Keratinocyte (primary cell): ENCODE data around the gene GPR176. TPM values are rescaled to one million over a fixed set of nuclear protein-coding genes. Genes with fewer than 3 reads are reported as not detected.

ENCODE experiments used
- DNase-seq: peaks from one replicate; pipeline ENCODE4 v3.0.0-alpha.2; 2011; ENCODE audit warnings: low read depth, missing footprints, low spot score
- FAIRE-seq: peaks from 2 replicates; lab custom pipeline; 2011; peaks lifted over from hg19 to GRCh38; lab: Jason Lieb, UNC
- H2AFZ ChIP-seq: 2 replicates; pipeline ENCODE4 v1.6.0; 2012; ENCODE audit warnings: low read length, control low read depth, inconsistent platforms; ENCODE audit not compliant: control insufficient read depth
- H3K27ac ChIP-seq: 2 replicates; pipeline ENCODE4 v1.5.1; 2011; ENCODE audit warnings: low read length; ENCODE audit not compliant: control insufficient read depth, insufficient read depth
- H3K27me3 ChIP-seq: 3 replicates; pipeline ENCODE4 v1.6.0; 2011; ENCODE audit warnings: low read length; ENCODE audit not compliant: control insufficient read depth, insufficient read depth; ENCODE audit errors: extremely low read depth
- H3K36me3 ChIP-seq, 2 experiments: 2 replicates in 1 of 2; 3 replicates in 1 of 2; pipeline ENCODE4 v1.5.1; 2011; ENCODE audit warnings: low read length in 2 of 2, mild to moderate bottlenecking in 1 of 2; ENCODE audit not compliant: control insufficient read depth in 2 of 2, insufficient read depth in 2 of 2; ENCODE audit errors: extremely low read depth in 1 of 2
- H3K4me1 ChIP-seq: 3 replicates; pipeline ENCODE4 v1.5.1; 2011; ENCODE audit warnings: low read length; ENCODE audit not compliant: control insufficient read depth, insufficient read depth; ENCODE audit errors: extremely low read depth
- H3K4me2 ChIP-seq: 3 replicates; pipeline ENCODE4 v1.6.0; 2011; ENCODE audit warnings: low read depth, low read length; ENCODE audit not compliant: control insufficient read depth, insufficient read depth; ENCODE audit errors: extremely low read depth
- H3K4me3 ChIP-seq, 3 experiments: fragments of 200-600 bp in 1 of 3; sonication (generic) in 1 of 3; 2 replicates in 2 of 3; 3 replicates in 1 of 3; pipeline ENCODE4 v1.5.1; 2011 to 2016; ENCODE audit warnings: low read length in 3 of 3, mild to moderate bottlenecking in 3 of 3, control low read depth in 2 of 3, inconsistent platforms in 1 of 3, low read depth in 1 of 3, mixed read lengths in 1 of 3, mixed run types in 1 of 3, moderate library complexity in 1 of 3; ENCODE audit not compliant: control insufficient read depth in 2 of 3, insufficient read depth in 2 of 3; ENCODE audit errors: extremely low read depth in 1 of 3
- H3K79me2 ChIP-seq: 2 replicates; pipeline ENCODE4 v1.6.0; 2012; ENCODE audit warnings: low read length; ENCODE audit not compliant: control insufficient read depth, insufficient read depth
- H3K9ac ChIP-seq: 3 replicates; pipeline ENCODE4 v1.6.0; 2011; ENCODE audit warnings: low read length; ENCODE audit not compliant: control insufficient read depth, insufficient read depth; ENCODE audit errors: extremely low read depth
- H3K9me1 ChIP-seq: 3 replicates; pipeline ENCODE4 v1.6.0; 2011; ENCODE audit warnings: low read length; ENCODE audit not compliant: control insufficient read depth, insufficient read depth; ENCODE audit errors: extremely low read depth
- H3K9me3 ChIP-seq: 2 replicates; pipeline ENCODE4 v1.5.1; 2012; ENCODE audit warnings: low read depth, low read length; ENCODE audit not compliant: control insufficient read depth
- H4K20me1 ChIP-seq: 3 replicates; pipeline ENCODE4 v1.6.0; 2011; ENCODE audit warnings: low read length; ENCODE audit not compliant: control insufficient read depth, insufficient read depth; ENCODE audit errors: extremely low read depth
- CTCF ChIP-seq, 3 experiments: IDR thresholded peaks in 1 of 3; conservative IDR thresholded peaks in 1 of 3; optimal IDR thresholded peaks in 1 of 3; 2 replicates in 2 of 3; 3 replicates in 1 of 3; pipeline versions ENCODE3 to v1.5.1; 2011; ENCODE audit warnings: low read length in 3 of 3, mild to moderate bottlenecking in 3 of 3, moderate library complexity in 2 of 3, control low read depth in 1 of 3, inconsistent platforms in 1 of 3; ENCODE audit not compliant: insufficient read depth in 2 of 3; ENCODE audit errors: extremely low read depth in 1 of 3
- EZH2 ChIP-seq: IDR thresholded peaks from one replicate; pipeline ENCODE4 v1.6.1; 2012; ENCODE audit warnings: inconsistent platforms, mild to moderate bottlenecking, low read length, moderate library complexity
- dilution Hi-C: fragments of 300-500 bp; cut with MboI; formaldehyde crosslinking; loops from one replicate; pipeline ENCODE4 v1.7.0; 2020; ENCODE audit warnings: low sequenced_read_pairs; ENCODE audit not compliant: extremely low pct_ligation_motif_present
- polyA plus RNA-seq, 5 experiments: library from polyadenylated mRNA; depleted of rRNA in 3 of 5; stranded (reverse) in 3 of 5; stranded (forward) in 1 of 5; unstranded in 1 of 5; fragments of >200 nt; gene quantifications; 1 replicate in 1 of 5; 2 replicates in 3 of 5; 3 replicates in 1 of 5; pipeline versions ENCODE4 v1.2.1 to v1.2.3, GENCODE V29; 2011 to 2012; ENCODE audit warnings: missing spikeins in 2 of 5, low read depth in 1 of 5, low replicate concordance in 1 of 5

The GPR176 gene
- polyA plus RNA-seq, 1 donor (not counting 4 experiments of a cell fraction or from before 2014, with no cell fraction given): 12.5 TPM

- no peak for DNase-seq
- Histone ChIP-seq H2AFZ (no peak overlapping the region), H3K27ac (no peak overlapping the region)
Observed at GRCh38 chr15:39792025-39792843, 127.8 kb downstream of the GPR176 start.

GRCh38 chr15:39789736-39790135 lies 130.3 kb downstream of the GPR176 start:
- no peak for TF ChIP-seq EZH2
- TF ChIP-seq CTCF (optimal IDR thresholded peaks at IDR 0.05 in 1 of 3, IDR thresholded peaks at IDR 0.05 in 1 of 3, conservative IDR thresholded peaks at IDR 0.05 in 1 of 3; ENCODE audit: extremely low read depth in 1 of 3, insufficient read depth in 2 of 3, low read length in 3 of 3): no peak
- H3K4me2 ChIP-seq: no peak overlapping the region
- H4K20me1 ChIP-seq: no peaks in the 10 kb centered on the region

More at GRCh38 chr15:39792025-39792843, 127.8 kb downstream of the GPR176 start:
- H3K9me1 ChIP-seq: no peaks in the 10 kb centered on the region
- no peaks in the 10 kb centered on the region for H3K9me3 ChIP-seq
- H3K4me3 ChIP-seq: no peak overlapping the region
- no peaks in the 10 kb centered on the region for H3K27me3 ChIP-seq
- no peak overlapping the region for H3K4me2 ChIP-seq
- FAIRE-seq: no peak
- H3K36me3 ChIP-seq: no peaks in the 10 kb centered on the region
- no peak overlapping the region for H3K9ac ChIP-seq
- no peaks in the 10 kb centered on the region for H3K79me2 ChIP-seq
- dilution Hi-C loops: no loop called here
- no peaks in the 10 kb centered on the region for H4K20me1 ChIP-seq
- no peaks in the 10 kb centered on the region for H3K4me1 ChIP-seq
- TF ChIP-seq CTCF (optimal IDR thresholded peaks at IDR 0.05 in 1 of 3, IDR thresholded peaks at IDR 0.05 in 1 of 3, conservative IDR thresholded peaks at IDR 0.05 in 1 of 3; ENCODE audit: extremely low read depth in 1 of 3, insufficient read depth in 2 of 3, low read length in 3 of 3) (no peak), EZH2 (no peak)

More at GRCh38 chr15:39789736-39790135, 130.3 kb downstream of the GPR176 start:
- H3K9me3 ChIP-seq: no peaks in the 10 kb centered on the region
- no peaks in the 10 kb centered on the region for H3K79me2 ChIP-seq
- dilution Hi-C loops: no loop called here
- H3K27ac ChIP-seq: no peak overlapping the region
- H2AFZ ChIP-seq: no peak overlapping the region
- no peak for FAIRE-seq
- no peaks in the 10 kb centered on the region for H3K4me1 ChIP-seq
- no peaks in the 10 kb centered on the region for H3K9me1 ChIP-seq
- no peak overlapping the region for H3K4me3 ChIP-seq
- no peak for DNase-seq
- no peaks in the 10 kb centered on the region for H3K27me3 ChIP-seq
- H3K36me3 ChIP-seq: no peaks in the 10 kb centered on the region
- no peak overlapping the region for H3K9ac ChIP-seq
